Esophagus squamous epithelium (tissue), 5 donors: ENCODE results near the gene CTSA. TPM values are rescaled to one million over a fixed set of nuclear protein-coding genes. Genes with fewer than 3 reads are reported as not detected.
A peak's percentile ranks its signal among the peaks of the same experiment; 100 is the strongest.

Experiments
- DNase-seq: peaks from one replicate; lab custom pipeline; 2025; lab: John Stamatoyannopoulos, UW
- H3K27ac ChIP-seq, 4 donors: fragments of 200-600 bp; sonication (generic); one replicate each; pipeline ENCODE4 v1.5.1; 2016 to 2019; ENCODE audit warnings: mild to moderate bottlenecking in 1 of 4
- H3K27me3 ChIP-seq, 4 donors: fragments of 200-600 bp; sonication (generic); 1 replicate in 3 of 4; 2 replicates in 1 of 4; pipeline versions ENCODE4 v1.5.1 to v1.6.0; 2017 to 2021; ENCODE audit warnings: antibody characterized with exemption in 1 of 4
- H3K36me3 ChIP-seq, 3 donors: fragments of 200-600 bp; sonication (generic); one replicate each; pipeline ENCODE4 v1.5.1; 2016 to 2019
- H3K4me1 ChIP-seq, 3 donors: fragments of 200-600 bp; sonication (generic); one replicate each; pipeline ENCODE4 v1.5.1; 2017 to 2019
- H3K4me3 ChIP-seq, 4 donors: fragments of 200-600 bp; sonication (generic); 1 replicate in 3 of 4; 2 replicates in 1 of 4; pipeline ENCODE4 v1.5.1; 2016 to 2019; ENCODE audit warnings: mild to moderate bottlenecking in 2 of 4, moderate library complexity in 1 of 4
- H3K9me3 ChIP-seq, 3 donors: fragments of 200-600 bp; sonication (generic); one replicate each; pipeline ENCODE4 v1.5.1; 2016 to 2019
- CTCF ChIP-seq, 6 experiments: fragments of 450-650 bp in 4 of 6; fragments of 200-600 bp in 2 of 6; sonication (generic) in 2 of 6; IDR thresholded peaks; one replicate each; pipeline ENCODE4 v1.5.1; 2016 to 2019; ENCODE audit warnings: antibody characterized with exemption in 6 of 6, mild to moderate bottlenecking in 4 of 6, moderate library complexity in 4 of 6
- POLR2A ChIP-seq, 4 donors: fragments of 450-650 bp; IDR thresholded peaks; one replicate each; pipeline ENCODE4 v1.6.1; 2017; ENCODE audit warnings: antibody characterized with exemption in 4 of 4, mild to moderate bottlenecking in 4 of 4, moderate library complexity in 3 of 4
- WGBS, 2 donors: methylation state at CpG; one replicate each; pipeline ENCODE4 v1.1.5; 2018; 5-methylcytosine and 5-hydroxymethylcytosine counted together
- intact Hi-C: fragments of 100-400 bp; cut with DNase I; formaldehyde crosslinking; loops from one replicate; pipeline ENCODE4 v1.15.0; 2022
- total RNA-seq, 4 donors: library from RNA; depleted of rRNA; stranded (reverse); fragments of >200 nt; gene quantifications; one replicate each; pipeline ENCODE4 v1.1.0, GENCODE V29; 2016
- donor health status: DM: yes; HTN: yes; CAD: no.

The CTSA gene
- total RNA-seq, 4 donors from 2014 or later = 44.5 to 74.8 (median 56.8) TPM

DNA sequence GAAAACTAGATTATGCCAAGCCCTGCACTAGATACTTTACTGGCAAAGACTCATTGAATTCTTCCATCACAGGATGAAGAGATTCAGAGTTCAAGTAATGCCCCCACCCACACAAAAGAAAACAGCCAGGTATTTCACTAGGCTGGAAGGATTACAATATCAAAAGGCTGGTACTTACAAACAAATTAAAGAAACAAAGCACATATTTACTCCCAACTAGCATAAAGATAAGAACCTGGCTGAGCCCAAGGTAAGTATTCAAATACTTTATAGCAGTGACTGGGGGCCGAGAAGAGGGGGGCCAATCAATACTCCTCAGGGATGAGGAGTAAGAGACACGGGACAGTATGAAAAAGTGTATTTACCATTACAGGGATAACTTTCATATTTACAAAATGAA lies 37.7 kb upstream of the CTSA start:
- no peak overlapping the region for H3K27ac ChIP-seq
- no peak for DNase-seq
- H3K4me1 ChIP-seq = peaks cover 23 to 41% (median 28%) of the 10 kb centered on the region in 3 donors
- 81 to 86% methylated on average over 2 of the region's 2 CpGs for WGBS, 2 donors
- no peaks in the 10 kb centered on the region for H3K9me3 ChIP-seq
- intact Hi-C loops = no loop called here
- peaks cover 0 to 68% (median 0%) of the 10 kb centered on the region in 3 donors for H3K36me3 ChIP-seq
- no peak for TF ChIP-seq POLR2A (IDR thresholded peaks at IDR 0.05)
- TF ChIP-seq CTCF (IDR thresholded peaks at IDR 0.05) = no peak
- no peaks in the 10 kb centered on the region for H3K27me3 ChIP-seq
- H3K4me3 ChIP-seq = no peak overlapping the region

GRCh38 chr20:45857114-45857881 lies 33.8 kb upstream of the CTSA start, which contains the start of the genes ACOT8 and ZSWIM3:
TSS of gene ACOT8 (minus strand) at chr20:45857392. CDS start at chr20:45857315, 77 bp downstream.
TSS of gene ZSWIM3 (plus strand) at chr20:45857614. CDS start at chr20:45857826, 212 bp downstream.
- H3K4me3 ChIP-seq = peak within 1 kb of the TSS; percentile 91 to 95 (median 92)
- peak; percentile 91 for DNase-seq
- H3K27me3 ChIP-seq = no peaks in the 10 kb centered on the region
- H3K36me3 ChIP-seq = peaks cover 0 to 30% (median 0%) of the 10 kb centered on the region in 3 donors
- intact Hi-C loops = no loop called here
- peak within 1 kb of the TSS; percentile 82 to 90 (median 85) for H3K27ac ChIP-seq
- H3K4me1 ChIP-seq = peaks cover 26 to 46% (median 28%) of the 10 kb centered on the region in 3 donors
- no peaks in the 10 kb centered on the region for H3K9me3 ChIP-seq
- TF ChIP-seq CTCF (IDR thresholded peaks at IDR 0.05) (no peak), POLR2A (IDR thresholded peaks at IDR 0.05) (peak in 2 of 4 donors; percentile 32 to 75)
- 0% methylated on average over 2 to 5 of the region's 36 CpGs for WGBS, 2 donors

- no peak for DNase-seq
- Histone ChIP-seq H3K27me3 (no peaks in the 10 kb centered on the region), H3K9me3 (no peaks in the 10 kb centered on the region), H3K27ac (peak overlapping the region; percentile 77 to 90 (median 85)), H3K36me3 (peaks cover 0 to 25% (median 0%) of the 10 kb centered on the region in 3 donors), H3K4me1 (peaks cover 26 to 46% (median 28%) of the 10 kb centered on the region in 3 donors), H3K4me3 (peak overlapping the region; percentile 91 to 95 (median 92))
- no peak for TF ChIP-seq POLR2A (IDR thresholded peaks at IDR 0.05)
- TF ChIP-seq CTCF (IDR thresholded peaks at IDR 0.05) = no peak
- intact Hi-C loops = no loop called here
- WGBS, 2 donors = 17 to 33% methylated on average over 4 to 10 of the region's 13 CpGs
Measured at GRCh38 chr20:45857882-45858216, 33.3 kb upstream of the CTSA start.

DNA sequence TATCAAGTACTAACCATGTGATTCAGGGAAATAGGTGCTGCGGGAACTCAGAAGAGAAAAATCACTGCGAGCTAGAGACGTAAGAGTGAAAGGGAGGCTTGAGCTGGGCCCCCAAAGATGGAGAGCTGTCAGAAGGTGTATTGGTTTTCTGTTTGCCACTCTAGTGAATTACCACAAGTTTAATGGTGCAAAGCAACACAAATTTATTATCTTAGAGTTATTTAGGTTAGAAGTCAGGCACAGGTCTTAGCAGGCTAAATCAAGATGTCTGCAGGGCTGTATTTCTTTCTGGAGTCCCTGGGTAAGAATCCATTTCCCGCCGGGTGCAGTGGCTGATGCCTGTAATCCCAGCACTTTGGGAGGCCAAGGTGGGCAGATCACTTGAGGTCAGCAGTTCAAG lies 31.2 kb upstream of the CTSA start:
- intact Hi-C loops = no loop called here
- no peaks in the 10 kb centered on the region for H3K27me3 ChIP-seq
- peaks cover 24 to 37% (median 26%) of the 10 kb centered on the region in 3 donors for H3K4me1 ChIP-seq
- 87 to 96% methylated on average over 3 to 5 of the region's 5 CpGs for WGBS, 2 donors
- peaks cover 0 to 4% (median 0%) of the 10 kb centered on the region in 3 donors for H3K36me3 ChIP-seq
- DNase-seq = no peak
- TF ChIP-seq CTCF (IDR thresholded peaks at IDR 0.05) = no peak
- TF ChIP-seq POLR2A (IDR thresholded peaks at IDR 0.05) = no peak
- H3K27ac ChIP-seq = no peak overlapping the region
- H3K4me3 ChIP-seq = no peak overlapping the region
- H3K9me3 ChIP-seq = no peaks in the 10 kb centered on the region

DNA sequence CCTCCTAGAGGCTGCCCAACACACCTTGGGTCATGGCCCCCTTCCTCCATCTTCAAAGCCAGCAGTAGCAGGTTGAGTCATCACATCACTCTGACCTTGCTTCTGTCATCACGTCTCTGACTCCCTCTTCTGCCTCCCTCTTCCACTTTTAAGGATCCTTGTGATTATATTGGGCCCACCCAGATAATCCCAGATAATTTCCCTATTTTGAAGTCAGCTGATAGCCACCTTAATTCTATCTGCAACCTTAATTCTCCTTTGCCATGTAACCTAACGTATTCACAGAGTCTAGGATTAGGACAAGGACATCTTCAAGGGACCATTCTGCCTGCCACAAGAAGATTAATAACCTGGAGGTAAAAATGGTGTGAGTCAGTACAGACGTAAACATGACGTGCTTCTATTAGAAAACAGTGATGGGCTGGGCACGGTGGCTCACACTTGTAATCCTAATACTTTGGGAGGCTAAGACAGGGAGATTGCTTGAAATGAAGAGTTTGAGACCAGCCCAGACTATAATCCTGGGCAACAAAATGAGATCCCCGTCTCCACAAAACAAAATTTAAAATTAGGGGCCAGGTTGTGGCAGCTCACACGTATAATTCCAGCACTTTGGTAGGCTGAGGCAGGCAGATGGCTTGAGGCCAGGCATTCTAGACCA lies 30.4 kb upstream of the CTSA start:
- H3K36me3 ChIP-seq = no peaks in the 10 kb centered on the region
- no peaks in the 10 kb centered on the region for H3K9me3 ChIP-seq
- intact Hi-C loops = no loop called here
- WGBS, 2 donors = 34 to 48% methylated on average over 7 of the region's 7 CpGs
- peaks cover 16 to 30% (median 21%) of the 10 kb centered on the region in 3 donors for H3K4me1 ChIP-seq
- no peak for DNase-seq
- H3K27ac ChIP-seq = no peak overlapping the region
- no peaks in the 10 kb centered on the region for H3K27me3 ChIP-seq
- H3K4me3 ChIP-seq = no peak overlapping the region
- TF ChIP-seq CTCF (IDR thresholded peaks at IDR 0.05) = no peak
- no peak for TF ChIP-seq POLR2A (IDR thresholded peaks at IDR 0.05)
